Neuronal stem cell (in vitro differentiated cells): Measurements from ENCODE around the gene PRPF19.

Source experiments
- DNase-seq: peaks from one replicate; pipeline ENCODE4 v3.0.0-alpha.2; 2013; ENCODE audit warnings: low spot score
- H2AFZ ChIP-seq: one replicate; pipeline ENCODE4 v1.6.1; 2013; ENCODE audit warnings: mild to moderate bottlenecking, low read length, inconsistent platforms
- H2AK5ac ChIP-seq: 2 replicates; pipeline ENCODE4 v1.6.1; 2013; ENCODE audit warnings: low read depth, mild to moderate bottlenecking, inconsistent platforms, low read length, moderate library complexity, mixed read lengths
- H2BK120ac ChIP-seq: 2 replicates; pipeline ENCODE4 v1.6.1; 2013; ENCODE audit warnings: low read depth, mild to moderate bottlenecking, inconsistent platforms, low read length, moderate library complexity, mixed read lengths
- H2BK12ac ChIP-seq: one replicate; pipeline ENCODE4 v1.6.1; 2013; ENCODE audit warnings: low read length, inconsistent platforms
- H2BK15ac ChIP-seq: 2 replicates; pipeline ENCODE4 v1.6.1; 2013; ENCODE audit warnings: mild to moderate bottlenecking, low read length, inconsistent platforms, mixed read lengths
- H2BK5ac ChIP-seq: one replicate; pipeline ENCODE4 v1.6.1; 2013; ENCODE audit warnings: inconsistent platforms, mild to moderate bottlenecking, low read length, moderate library complexity
- H3K14ac ChIP-seq: one replicate; pipeline ENCODE4 v1.6.1; 2013; ENCODE audit warnings: low read length, inconsistent platforms
- H3K18ac ChIP-seq: 2 replicates; pipeline ENCODE4 v1.6.1; 2013; ENCODE audit warnings: low read length, inconsistent platforms
- H3K23ac ChIP-seq: 2 replicates; pipeline ENCODE4 v1.6.1; 2013; ENCODE audit warnings: low read depth, mild to moderate bottlenecking, mixed read lengths, low read length, inconsistent platforms; ENCODE audit not compliant: poor library complexity
- H3K27ac ChIP-seq: replicated peaks from 3 replicates; pipeline ENCODE4 v1.5.1; 2013; ENCODE audit warnings: low read length, inconsistent platforms
- H3K27me3 ChIP-seq, 3 experiments: 2 replicates each; pipeline ENCODE4 v1.6.1; 2013; ENCODE audit warnings: low read length in 3 of 3, mild to moderate bottlenecking in 2 of 3, inconsistent platforms in 1 of 3, low read depth in 1 of 3, mixed read lengths in 1 of 3, moderate library complexity in 1 of 3; ENCODE audit not compliant: control insufficient read depth in 3 of 3, insufficient read depth in 3 of 3
- H3K36me3 ChIP-seq, 2 donors: replicated peaks in 1 of 2; 2 replicates each; pipeline ENCODE4 v1.6.1; 2013; ENCODE audit warnings: low read length in 2 of 2; ENCODE audit not compliant: control insufficient read depth in 2 of 2, insufficient read depth in 2 of 2
- H3K4ac ChIP-seq: 2 replicates; pipeline ENCODE4 v1.6.1; 2013; ENCODE audit warnings: inconsistent platforms, mild to moderate bottlenecking, low read length, moderate library complexity
- H3K4me1 ChIP-seq, 2 donors: 1 replicate in 1 of 2; 2 replicates in 1 of 2; pipeline ENCODE4 v1.6.1; 2013; ENCODE audit warnings: low read length in 2 of 2, low read depth in 1 of 2; ENCODE audit not compliant: control insufficient read depth in 2 of 2, insufficient read depth in 1 of 2
- H3K4me2 ChIP-seq: one replicate; pipeline ENCODE4 v1.6.1; 2013; ENCODE audit warnings: mild to moderate bottlenecking, low read length, inconsistent platforms; ENCODE audit not compliant: insufficient read depth, poor library complexity, severe bottlenecking
- H3K4me3 ChIP-seq, 2 donors: 2 replicates each; pipeline ENCODE4 v1.5.1; 2013; ENCODE audit warnings: low read length in 2 of 2, mild to moderate bottlenecking in 2 of 2, inconsistent platforms in 1 of 2, moderate library complexity in 1 of 2
- H3K79me1 ChIP-seq: one replicate; pipeline ENCODE4 v1.6.1; 2013; ENCODE audit warnings: low read depth, mild to moderate bottlenecking, inconsistent platforms, low read length, moderate library complexity
- H3K9ac ChIP-seq: one replicate; pipeline ENCODE4 v1.6.1; 2013; ENCODE audit warnings: mild to moderate bottlenecking, low read depth, low read length, inconsistent platforms; ENCODE audit not compliant: poor library complexity
- H3K9me3 ChIP-seq, 2 donors: replicated peaks in 1 of 2; 2 replicates each; pipeline versions ENCODE3 to v1.6.1; 2013; ENCODE audit warnings: low read length in 2 of 2, mild to moderate bottlenecking in 2 of 2, inconsistent platforms in 1 of 2, low read depth in 1 of 2, mixed read lengths in 1 of 2, moderate library complexity in 1 of 2; ENCODE audit not compliant: control insufficient read depth in 2 of 2, insufficient read depth in 1 of 2
- H4K8ac ChIP-seq: one replicate; pipeline ENCODE4 v1.6.1; 2013; ENCODE audit warnings: low read depth, mild to moderate bottlenecking, inconsistent platforms, low read length, moderate library complexity
- H4K91ac ChIP-seq: one replicate; pipeline ENCODE4 v1.6.1; 2013; ENCODE audit warnings: low read length, low read depth, mild to moderate bottlenecking, inconsistent platforms; ENCODE audit not compliant: poor library complexity
- WGBS, 2 donors: extraction: QIAGEN DNeasy Blood & Tissue Kit; methylation state at CpG; one replicate each; pipeline ENCODE4 v1.1.7; 2013; ENCODE audit warnings: missing lambda C conversion rate in 2 of 2, mixed read lengths in 1 of 2; ENCODE audit not compliant: insufficient read length in 2 of 2, insufficient replicate concordance in 1 of 2; ENCODE audit errors: extremely low coverage in 2 of 2; 5-methylcytosine and 5-hydroxymethylcytosine counted together

PRPF19 gene

DNA sequence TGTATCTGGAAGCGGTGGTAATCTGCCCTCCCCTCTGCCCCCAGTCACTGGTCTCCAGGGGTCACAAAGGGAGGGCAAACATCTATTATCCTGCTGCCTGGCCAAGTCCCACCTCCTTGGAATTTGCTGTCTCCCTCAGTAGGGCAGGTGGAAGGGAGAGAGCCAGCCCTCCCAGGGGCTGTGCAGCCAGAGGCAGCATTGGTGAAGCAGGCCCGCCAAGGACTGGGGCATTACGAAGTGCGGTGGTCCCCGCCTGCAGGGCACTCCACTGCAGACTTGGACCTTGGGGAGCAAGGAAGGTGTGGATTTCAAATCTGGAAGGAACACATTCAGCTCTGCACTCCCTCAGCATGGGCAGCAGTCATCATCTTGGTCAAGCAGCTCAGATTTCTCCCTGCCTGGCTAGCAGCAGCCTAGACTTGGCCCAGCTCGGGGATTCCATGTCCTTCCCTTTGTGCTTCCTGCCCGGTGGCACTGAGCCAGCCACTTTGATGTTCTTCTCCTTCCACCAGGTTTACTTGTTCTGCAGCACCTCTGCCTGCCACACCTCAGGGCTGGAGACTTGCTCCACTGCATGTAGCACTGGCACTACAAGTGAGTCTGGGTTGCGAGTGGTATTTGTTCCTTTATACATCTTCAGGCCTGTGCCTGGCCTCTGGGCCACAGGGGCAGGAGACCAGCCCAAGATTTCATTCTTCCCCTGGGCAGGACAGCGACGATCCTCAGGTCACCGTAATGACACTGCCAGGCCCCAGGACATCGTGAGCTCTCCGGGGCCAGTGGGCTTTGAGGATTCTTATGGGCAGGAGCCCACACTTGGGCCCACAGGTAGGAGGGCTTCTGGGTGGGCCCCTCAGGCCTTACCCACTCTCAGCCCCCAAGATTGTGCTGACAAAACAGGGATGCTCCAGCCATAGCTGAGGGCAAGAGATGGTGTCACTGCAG, 31.7 kb downstream of the PRPF19 start:
- no peaks in the 10 kb centered on the region for H3K27me3 ChIP-seq
- no peak overlapping the region for H3K4me2 ChIP-seq
- H2BK12ac ChIP-seq: no peak overlapping the region
- no peak for DNase-seq
- no peak overlapping the region for H2BK15ac ChIP-seq
- no peak overlapping the region for H3K23ac ChIP-seq
- H3K18ac ChIP-seq: no peak overlapping the region
- no peak overlapping the region for H4K91ac ChIP-seq
- no peaks in the 10 kb centered on the region for H3K9me3 ChIP-seq
- H2BK120ac ChIP-seq: no peak overlapping the region
- no peaks in the 10 kb centered on the region for H3K79me1 ChIP-seq
- peaks cover 0 to 1% of the 10 kb centered on the region in 2 donors for H3K4me1 ChIP-seq
- peaks cover 3 to 16% of the 10 kb centered on the region in 2 donors for H3K36me3 ChIP-seq
- no peak overlapping the region for H4K8ac ChIP-seq
- H2AK5ac ChIP-seq: no peak overlapping the region
- no peak overlapping the region for H3K27ac ChIP-seq
- H3K14ac ChIP-seq: no peak overlapping the region
- no peak overlapping the region for H3K4me3 ChIP-seq
- no peak overlapping the region for H2BK5ac ChIP-seq
- no peak overlapping the region for H3K4ac ChIP-seq
- no peak overlapping the region for H2AFZ ChIP-seq
- no CpG with 5 or more reads among the region's 13 CpGs for WGBS, 2 donors
- no peak overlapping the region for H3K9ac ChIP-seq

DNA sequence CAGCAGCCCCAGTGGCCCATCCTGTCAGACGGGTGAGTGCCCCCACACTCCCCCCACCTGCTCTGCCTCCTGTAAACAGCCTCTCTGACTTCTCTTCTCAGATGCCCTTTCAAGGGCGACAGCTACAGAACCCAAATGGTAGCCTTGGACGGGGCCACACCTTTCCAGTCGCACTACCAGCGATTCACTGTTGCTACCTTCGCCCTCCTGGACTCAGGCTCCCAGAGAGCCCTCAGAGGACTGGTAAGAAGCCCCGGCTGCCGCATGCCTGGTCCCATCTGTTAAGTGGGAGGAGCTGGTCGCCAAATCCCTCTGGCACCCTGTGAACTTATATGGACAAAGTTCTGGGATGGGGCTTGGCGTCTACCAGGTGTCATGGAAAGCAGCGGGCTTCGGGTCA, 32.9 kb downstream of the PRPF19 start:
- no peak overlapping the region for H2BK12ac ChIP-seq
- H3K4me3 ChIP-seq: no peak overlapping the region
- H3K79me1 ChIP-seq: no peaks in the 10 kb centered on the region
- peak overlapping the region; percentile 25 for H4K8ac ChIP-seq
- peak overlapping the region; percentile 19 for H3K18ac ChIP-seq
- H3K4me2 ChIP-seq: no peak overlapping the region
- no peak overlapping the region for H2AFZ ChIP-seq
- no peak overlapping the region for H3K27ac ChIP-seq
- no CpG with 5 or more reads among the region's 12 CpGs for WGBS, 2 donors
- no peak overlapping the region for H2BK120ac ChIP-seq
- no peaks in the 10 kb centered on the region for H3K27me3 ChIP-seq
- no peak overlapping the region for H2BK5ac ChIP-seq
- peaks cover 3 to 5% of the 10 kb centered on the region in 2 donors for H3K36me3 ChIP-seq
- no peaks in the 10 kb centered on the region for H3K9me3 ChIP-seq
- H3K4ac ChIP-seq: no peak overlapping the region
- H2BK15ac ChIP-seq: no peak overlapping the region
- no peak overlapping the region for H3K14ac ChIP-seq
- H4K91ac ChIP-seq: no peak overlapping the region
- H2AK5ac ChIP-seq: peak overlapping the region; percentile 64
- no peak for DNase-seq
- peaks cover 0 to 1% of the 10 kb centered on the region in 2 donors for H3K4me1 ChIP-seq
- H3K9ac ChIP-seq: peak overlapping the region; percentile 3
- peak overlapping the region; percentile 37 for H3K23ac ChIP-seq

DNA sequence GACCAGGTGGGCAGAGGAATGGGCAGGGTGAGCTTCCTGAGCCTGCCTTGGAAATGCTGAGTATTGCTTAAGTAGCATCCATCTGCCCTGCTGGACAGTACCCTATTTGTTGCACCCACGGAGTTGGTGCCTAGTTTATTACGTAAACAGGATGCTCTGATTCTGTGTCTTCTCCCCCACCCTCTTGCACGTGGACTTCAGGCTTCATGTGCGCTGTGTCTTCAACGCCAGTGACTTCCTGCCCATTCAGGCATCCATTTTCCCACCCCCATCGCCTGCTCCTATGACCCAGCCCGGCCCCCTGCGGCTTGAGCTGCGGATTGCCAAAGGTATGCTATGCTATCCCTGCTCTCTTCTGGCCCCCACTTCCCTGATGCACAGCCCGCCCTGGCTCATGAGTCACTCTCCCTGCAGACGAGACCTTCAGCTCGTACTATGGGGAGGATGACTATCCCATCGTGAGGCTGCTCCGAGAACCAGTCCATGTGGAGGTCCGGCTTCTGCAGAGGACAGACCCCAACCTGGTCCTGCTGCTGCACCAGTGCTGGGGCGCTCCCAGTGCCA, 33.3 kb downstream of the PRPF19 start:
- Histone ChIP-seq H3K9me3 (no peaks in the 10 kb centered on the region), H3K36me3 (peaks cover 3 to 5% of the 10 kb centered on the region in 2 donors), H3K4ac (no peak overlapping the region), H2BK120ac (no peak overlapping the region), H3K9ac (peak overlapping the region; percentile 63), H2BK15ac (peak overlapping the region; percentile 24), H3K18ac (peak overlapping the region; percentile 19), H3K4me2 (no peak overlapping the region), H4K91ac (no peak overlapping the region), H3K79me1 (no peaks in the 10 kb centered on the region), H3K4me1 (peaks cover 0 to 1% of the 10 kb centered on the region in 2 donors), H3K4me3 (no peak overlapping the region), H2AFZ (no peak overlapping the region), H2AK5ac (peak overlapping the region; percentile 64), H2BK12ac (no peak overlapping the region), H4K8ac (no peak overlapping the region), H3K14ac (no peak overlapping the region), H3K27me3 (no peaks in the 10 kb centered on the region), H3K27ac (no peak overlapping the region), H2BK5ac (no peak overlapping the region), H3K23ac (peak overlapping the region; percentile 37)
- DNase-seq: no peak
- no CpG with 5 or more reads among the region's 16 CpGs for WGBS, 2 donors
